K562 (cell line): Measurements from ENCODE around the gene LRRC26. TPM values are rescaled to one million over a fixed set of nuclear protein-coding genes. Genes with fewer than 3 reads are reported as not detected.
A peak's percentile ranks its signal among the peaks of the same experiment; 100 is the strongest.

Experiments
- ATAC-seq: fragments of 200-7000 bp; cut with Tn5 transposase; 3 replicates; pipeline ENCODE4 v1.9.1; 2020; ENCODE audit warnings: moderate library complexity
- BruUV-seq: library from RNA; stranded (reverse); fragments of 400-500 nt; replicated peaks from 2 replicates; lab custom pipeline; 2021; lab: Mats Ljungman, UMichigan
- CTCF ChIA-PET: fragments of 300-600 bp; formaldehyde crosslinking; extraction: SDS; loops from one replicate; lab custom pipeline; 2021; ENCODE audit warnings: low intra/inter-chr PET ratio; lab: Yijun Ruan, JAX
- POLR2A ChIA-PET: fragments of 300-600, 350-650 bp; sonication (Branson Sonifier 250); formaldehyde crosslinking; extraction: SDS; loops from one replicate; lab custom pipeline; 2021; ENCODE audit warnings: antibody characterized with exemption, inconsistent platforms; lab: Yijun Ruan, JAX
- DNase-seq, 4 experiments: peaks; one replicate each; pipeline versions ENCODE4 v3.0.0 to v3.0.0-alpha.2; 2011 to 2018; ENCODE audit warnings: low spot score in 3 of 4, mixed read lengths in 3 of 4; ENCODE audit errors: extremely low read depth in 1 of 4
- FAIRE-seq: peaks from 2 replicates; lab custom pipeline; 2011; peaks lifted over from hg19 to GRCh38; lab: Jason Lieb, UNC
- H2AFZ ChIP-seq: 2 replicates; pipeline ENCODE4 v1.6.0; 2011; ENCODE audit warnings: low read depth, low read length, control low read depth, inconsistent platforms
- H3K27ac ChIP-seq: fragments of 200-600 bp; 3 replicates; pipeline ENCODE4 v1.8.0; 2011; ENCODE audit warnings: low read depth, mild to moderate bottlenecking, control low read depth, inconsistent platforms, low read length, moderate library complexity, mixed read lengths; ENCODE audit errors: extremely low read depth
- H3K27me3 ChIP-seq, 2 experiments: fragments of 300-600 bp in 1 of 2; 2 replicates in 1 of 2; 3 replicates in 1 of 2; pipeline versions ENCODE4 v1.6.0 to v1.8.0; 2011; ENCODE audit warnings: inconsistent platforms in 2 of 2, low read length in 2 of 2, mild to moderate bottlenecking in 1 of 2, mixed read lengths in 1 of 2, moderate library complexity in 1 of 2; ENCODE audit not compliant: control insufficient read depth in 2 of 2, insufficient read depth in 2 of 2
- H3K36me3 ChIP-seq: fragments of 300-600 bp; 3 replicates; pipeline ENCODE4 v1.8.0; 2011; ENCODE audit warnings: mild to moderate bottlenecking, low read length, inconsistent platforms; ENCODE audit not compliant: control insufficient read depth, insufficient read depth
- H3K4me1 ChIP-seq, 2 experiments: fragments of 200-600 bp in 1 of 2; replicated peaks in 1 of 2; 2 replicates in 1 of 2; 3 replicates in 1 of 2; pipeline versions ENCODE4 v1.5.1 to v1.8.0; 2011; ENCODE audit warnings: inconsistent platforms in 2 of 2, low read length in 2 of 2, mild to moderate bottlenecking in 1 of 2, mixed read lengths in 1 of 2, moderate library complexity in 1 of 2; ENCODE audit not compliant: control insufficient read depth in 2 of 2, insufficient read depth in 2 of 2
- H3K4me2 ChIP-seq: 2 replicates; pipeline ENCODE4 v1.6.1; 2011; ENCODE audit warnings: low read length, control low read depth, inconsistent platforms, mixed read lengths; ENCODE audit not compliant: insufficient read depth
- H3K4me3 ChIP-seq: fragments of 200-600 bp; sonication (generic), shearing (Covaris generic); 2 replicates; pipeline ENCODE4 v1.5.1; 2016; ENCODE audit warnings: control low read depth, inconsistent platforms
- H3K79me2 ChIP-seq: fragments of 200-600 bp; 3 replicates; pipeline ENCODE4 v1.8.0; 2011; ENCODE audit warnings: low read length, inconsistent platforms; ENCODE audit not compliant: control insufficient read depth, insufficient read depth
- H3K9ac ChIP-seq, 2 experiments: 2 replicates each; pipeline versions ENCODE4 v1.6.0 to v1.6.1; 2011; ENCODE audit warnings: low read depth in 2 of 2, low read length in 2 of 2, control low read depth in 1 of 2, inconsistent platforms in 1 of 2, mild to moderate bottlenecking in 1 of 2, mixed read lengths in 1 of 2; ENCODE audit not compliant: insufficient read depth in 1 of 2
- H3K9me1 ChIP-seq: one replicate; pipeline ENCODE4 v1.6.0; 2011; ENCODE audit warnings: inconsistent platforms, mild to moderate bottlenecking, low read length, moderate library complexity; ENCODE audit not compliant: control insufficient read depth, insufficient read depth
- H3K9me3 ChIP-seq: replicated peaks from 2 replicates; pipeline ENCODE4 v1.5.1; 2011; ENCODE audit warnings: low read depth, low read length, inconsistent platforms; ENCODE audit not compliant: control insufficient read depth, insufficient read depth
- H4K20me1 ChIP-seq: replicated peaks from 2 replicates; pipeline ENCODE4 v1.6.1; 2011; ENCODE audit warnings: low read length, inconsistent platforms, mixed read lengths; ENCODE audit not compliant: control insufficient read depth, insufficient read depth
- HDAC2 ChIP-seq: fragments of 450-650 bp; IDR thresholded peaks from 2 replicates; pipeline ENCODE4 v1.6.1; 2016; ENCODE audit warnings: mild to moderate bottlenecking
- RBM22 ChIP-seq: fragments of 200-400 bp; formaldehyde crosslinking; IDR thresholded peaks from 2 replicates; pipeline ENCODE4 v1.6.1; 2018; ENCODE audit warnings: low read length, low read depth; ENCODE audit not compliant: poor library complexity, severe bottlenecking
- SLC30A9 ChIP-seq: fragments of 250-450 bp; sonication (Bioruptor Pico); IDR thresholded peaks from 2 replicates; pipeline ENCODE4 v1.8.0; 2022; ENCODE audit warnings: mild to moderate bottlenecking, moderate library complexity
- SUPT5H ChIP-seq: fragments of 450-650 bp; IDR thresholded peaks from 2 replicates; pipeline ENCODE4 v1.6.1; 2016
- TBP ChIP-seq: optimal IDR thresholded peaks from 2 replicates; pipeline ENCODE3; 2011; ENCODE audit warnings: low read depth, low read length, improper control_type of control experiment
- ZNF589 ChIP-seq: fragments of 200-800 bp; sonication (Bioruptor generic); IDR thresholded peaks from 2 replicates; pipeline ENCODE4 v1.6.1; 2016; ENCODE audit warnings: low read depth, missing genetic modification characterization, missing compliant biosample characterization
- WGBS: fragments of 100-300 bp; shearing (Covaris generic); methylation state at CpG from one replicate; pipeline ENCODE4 v1.1.6; 2016; ENCODE audit warnings: low coverage, mixed read lengths; ENCODE audit not compliant: insufficient coverage; ENCODE audit errors: missing lambda C conversion rate; 5-methylcytosine and 5-hydroxymethylcytosine counted together
- in situ Hi-C: fragments of 300-500 bp; cut with MboI; formaldehyde crosslinking; loops from 4 replicates; pipeline ENCODE4 v1.15.0; 2018; ENCODE audit warnings: inconsistent platforms, mixed read lengths
- intact Hi-C: fragments of 100-400 bp; cut with micrococcal nuclease; formaldehyde crosslinking; loops from 2 replicates; pipeline ENCODE4 v1.14.2; 2022
- polyA plus RNA-seq, 8 experiments: library from polyadenylated mRNA; depleted of rRNA in 4 of 8; stranded (reverse) in 5 of 8; unstranded in 3 of 8; fragments of >200 nt; fragmentation: Nextera tagmentation in 2 of 8; fragmentation: Illumina TruSeq in 1 of 8; extraction: Ambion mirVana in 2 of 8; extraction: Trizol in 1 of 8; gene quantifications; 2 replicates each; pipeline versions ENCODE4 v1.2.1 to v1.2.3, GENCODE V29; 2011 to 2014; ENCODE audit warnings: inconsistent platforms in 1 of 8, missing spikeins in 1 of 8
- total RNA-seq, 7 experiments: library from RNA; depleted of rRNA in 6 of 7; stranded (reverse); fragments of >200 nt in 6 of 7; fragmentation: Illumina TruSeq in 2 of 7; extraction: Trizol in 2 of 7; gene quantifications; 2 replicates each; pipeline versions ENCODE4 v1.2.1 to v1.2.3, GENCODE V29; 2011 to 2021; ENCODE audit warnings: low replicate concordance in 1 of 7

LRRC26 gene
- total and polyA plus RNA-seq, 9 of the 15 experiments (the other 6 are each of a cell fraction or from before 2014, with no cell fraction given), result not detected

DNA sequence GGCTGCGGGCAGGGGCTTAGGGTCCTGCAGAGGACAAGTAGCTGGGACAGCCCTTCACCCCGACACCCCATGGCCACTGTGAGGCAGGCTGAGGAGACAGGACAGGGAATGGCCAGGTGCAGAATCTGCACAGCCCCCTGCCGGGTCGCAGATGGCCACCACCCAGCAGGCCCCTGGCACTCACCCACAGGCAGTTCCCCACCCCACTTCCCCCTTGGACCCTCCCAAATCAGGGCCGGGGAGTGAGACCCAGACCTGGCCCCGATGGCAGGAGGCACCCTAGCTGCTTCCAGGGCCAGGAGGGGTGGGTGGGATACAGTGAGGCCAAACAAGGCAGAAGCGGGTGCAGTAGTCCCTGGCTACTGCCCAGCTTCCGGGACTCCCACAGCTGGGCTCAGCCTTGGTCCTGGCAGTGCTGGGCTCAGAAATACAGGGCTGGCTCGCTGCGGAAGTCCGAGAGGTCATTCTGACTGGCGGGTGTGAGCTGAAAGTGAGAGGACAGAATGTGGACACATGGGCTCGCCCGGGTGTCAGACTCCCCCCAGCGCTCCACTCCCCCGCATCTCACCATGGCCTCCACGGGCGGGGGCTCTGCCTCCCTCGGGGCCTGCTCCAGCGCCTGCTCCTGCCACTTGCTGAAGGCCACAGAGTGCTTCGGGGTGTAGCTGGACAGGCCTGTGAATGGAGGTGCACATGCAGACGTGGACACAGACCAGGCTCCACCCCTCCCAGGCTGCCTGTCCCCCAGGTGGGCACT, 22.0 kb upstream of the LRRC26 start (continued):
- TF ChIP-seq RBM22, result peak; percentile 53
- TF ChIP-seq, all 486 proteins: peak for 4

DNA sequence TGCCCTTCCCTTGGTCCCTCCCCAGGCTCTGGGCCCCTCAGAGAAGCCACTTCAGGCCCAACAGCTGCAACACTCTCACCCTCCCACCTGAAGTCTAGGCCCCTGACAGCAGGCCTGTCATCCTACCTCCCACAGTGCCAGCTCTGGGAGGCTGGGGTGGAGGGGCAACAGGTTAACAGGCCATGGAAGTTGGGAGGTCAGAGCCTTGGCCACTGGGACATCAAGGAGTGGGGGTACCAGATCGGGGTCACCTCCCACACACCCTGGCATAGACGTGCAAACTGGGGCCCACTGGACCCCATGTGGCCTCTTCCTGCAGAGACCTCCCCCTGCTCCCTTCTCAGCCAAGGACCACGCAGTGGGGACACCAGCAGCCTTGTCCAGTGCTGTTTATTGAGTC, 21.4 kb upstream of the LRRC26 start:
- no peak overlapping the region for H3K4me3 ChIP-seq
- no peaks in the 10 kb centered on the region for H3K27me3 ChIP-seq
- ATAC-seq, result no peak
- in situ Hi-C loops (no loop called here), intact Hi-C loops (no loop called here)
- POLR2A ChIA-PET, result interaction anchor here (0.9 to 6.7 kb wide), 3 partner anchors 12 to 28 kb away, joined by 4 to 56 read pairs (median 5); partner anchors contain the start of genes NDOR1, TMEM203 and TPRN
- CTCF ChIA-PET, result no interaction called here
- peaks cover 49% of the 10 kb centered on the region for H3K79me2 ChIP-seq
- no peak overlapping the region for H2AFZ ChIP-seq
- WGBS, result 74% methylated on average over 3 of the region's 3 CpGs
- peak overlapping the region in 1 of 2 experiments; percentile 66; a peak in 2 of 4 replicates for H3K9ac ChIP-seq
- no peak overlapping the region for H3K27ac ChIP-seq
- FAIRE-seq, result no peak
- TF ChIP-seq SUPT5H, result no peak
- no peak for TF ChIP-seq TBP
- TF ChIP-seq HDAC2, result no peak
- no peak for TF ChIP-seq ZNF589 (CRISPR knock-in tag)
- no peak for TF ChIP-seq SLC30A9 (CRISPR knock-in tag)
- no peaks in the 10 kb centered on the region for H3K9me3 ChIP-seq
- no peaks in the 10 kb centered on the region for H3K9me1 ChIP-seq
- DNase-seq, result no peak
- peaks cover 20 to 97% of the 10 kb centered on the region in 2 experiments for H3K4me1 ChIP-seq
- peaks cover 46% of the 10 kb centered on the region; the same call in 2 of the 3 replicates for H3K36me3 ChIP-seq
- H3K4me2 ChIP-seq, result no peak overlapping the region
- BruUV-seq, result no TSS peak
- H4K20me1 ChIP-seq, result peaks cover 8% of the 10 kb centered on the region
